Activated T-helper 1 cell treated with Interleukin-2 at 50 U/mL for 16 hours (primary cell): Measurements from ENCODE around the gene PDE8A.
"Not testable (repeated sequence)": the region's sequence is repeated elsewhere in the genome, so short reads cannot be mapped to it uniquely, and the experiment has no call there.

Experiments
- DNase-seq: peaks from one replicate; pipeline ENCODE4 v3.0.0-alpha.2; 2020; ENCODE audit warnings: low read depth

The PDE8A gene

DNA sequence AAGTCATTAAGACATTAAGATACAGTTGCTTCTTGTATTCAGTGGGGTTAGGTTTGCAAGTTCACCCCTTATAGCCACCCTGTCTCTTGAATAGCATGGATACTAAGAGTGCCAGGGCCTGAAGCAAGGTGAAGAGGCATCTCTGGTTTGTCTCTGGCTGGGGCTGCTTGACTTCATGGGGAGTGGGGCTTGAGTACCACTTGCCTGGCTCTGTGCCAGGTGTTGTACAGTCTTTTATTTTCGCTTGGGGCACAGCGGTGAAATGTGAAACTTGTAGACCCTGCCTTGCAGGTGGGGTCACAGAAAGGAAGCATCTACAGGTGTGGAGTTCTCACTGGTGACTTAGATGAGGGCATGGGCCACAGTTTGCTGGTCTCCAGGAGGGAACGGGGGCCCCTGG is 152.1 kb downstream of the PDE8A start:
- DNase-seq: no peak

GRCh38 chr15:85137489-85138168 is 156.0 kb downstream of the PDE8A start:
- no peak for DNase-seq

GRCh38 chr15:85139391-85139790 is 157.7 kb downstream of the PDE8A start:
- DNase-seq: no peak

DNA sequence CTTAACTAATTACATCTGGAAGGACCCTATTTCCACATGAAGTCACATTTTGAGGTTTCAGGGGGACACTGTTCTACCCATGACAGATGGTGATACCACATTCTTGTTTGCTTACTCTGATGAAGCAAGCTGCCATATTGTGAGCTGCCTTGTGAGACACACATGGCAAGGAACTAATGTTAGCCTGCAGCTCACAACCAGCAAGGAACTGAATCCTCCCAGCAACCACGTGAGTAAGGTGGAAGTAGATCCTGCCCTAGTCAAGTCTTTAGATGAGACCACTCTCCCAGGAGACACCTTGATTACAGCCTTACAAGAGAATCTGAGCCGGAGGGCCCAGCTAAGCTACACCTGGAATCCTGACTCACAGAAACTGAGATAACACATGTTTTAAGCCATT is 160.1 kb downstream of the PDE8A start:
- DNase-seq: no peak

GRCh38 chr15:85142312-85142711 is 160.7 kb downstream of the PDE8A start:
- no peak for DNase-seq

- no peak for DNase-seq
These were observed 167.9 kb downstream of the PDE8A start for GRCh38 chr15:85149465-85150129.

- DNase-seq: no peak
These were observed 168.4 kb downstream of the PDE8A start for GRCh38 chr15:85150130-85150480.

- DNase-seq: no peak
These were observed 169.5 kb downstream of the PDE8A start for GRCh38 chr15:85151145-85151544.

GRCh38 chr15:85151861-85152260 is 170.2 kb downstream of the PDE8A start:
- no peak for DNase-seq

- no peak for DNase-seq
These were observed 172.4 kb downstream of the PDE8A start for GRCh38 chr15:85154061-85154460.

DNA sequence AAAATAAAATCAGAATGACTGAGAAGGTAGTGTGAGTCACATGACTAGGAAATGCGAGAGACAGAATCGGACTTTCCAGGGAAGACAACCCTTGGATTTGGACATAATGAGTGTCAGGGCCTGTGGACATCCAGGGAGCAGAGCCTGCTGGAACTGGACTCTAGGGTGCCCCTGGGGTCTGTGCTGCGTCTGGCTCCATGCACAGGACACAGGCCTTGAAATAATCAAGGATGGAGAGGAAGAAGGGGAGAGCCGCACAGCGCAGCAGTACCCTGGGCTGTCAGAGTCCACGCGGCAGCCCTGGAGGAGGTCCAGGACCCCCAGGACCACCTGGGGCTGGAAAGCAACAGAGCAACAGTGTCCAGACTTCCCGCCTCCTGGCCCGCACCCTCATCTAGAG is 173.7 kb downstream of the PDE8A start:
- DNase-seq: no peak

DNA sequence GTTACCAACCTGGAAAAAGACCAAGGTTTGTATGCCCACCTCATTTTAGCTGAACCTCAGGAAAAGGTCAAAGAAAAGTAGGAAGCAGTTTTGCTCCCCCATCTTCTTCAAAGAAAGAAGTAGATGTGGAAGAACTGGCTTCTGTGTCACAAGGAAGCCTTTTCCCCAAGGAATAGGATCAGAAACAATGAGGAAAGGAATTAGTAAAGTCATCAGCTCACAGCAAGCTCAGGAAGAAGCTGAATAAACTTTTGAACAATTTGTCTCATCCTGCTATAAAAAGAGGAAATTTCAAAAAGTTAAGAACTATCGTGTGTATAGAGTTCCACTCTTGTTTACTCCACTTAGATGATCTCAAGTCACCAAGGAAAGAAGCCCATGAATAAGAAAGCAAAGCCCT is 174.2 kb downstream of the PDE8A start:
- no peak for DNase-seq

GRCh38 chr15:85157344-85157743 is 175.7 kb downstream of the PDE8A start:
- no peak for DNase-seq

- DNase-seq: no peak
These were observed 180.6 kb downstream of the PDE8A start for GRCh38 chr15:85162237-85162636.

GRCh38 chr15:85164841-85165466 is 183.3 kb downstream of the PDE8A start:
- no peak for DNase-seq

GRCh38 chr15:85167568-85167967 is 185.9 kb downstream of the PDE8A start:
- no peak for DNase-seq

- no peak for DNase-seq
These were observed 187.1 kb downstream of the PDE8A start for GRCh38 chr15:85168642-85169173.

- no peak for DNase-seq
These were observed 190.1 kb downstream of the PDE8A start for GRCh38 chr15:85171736-85172135.

- no peak for DNase-seq
These were observed 191.3 kb downstream of the PDE8A start for GRCh38 chr15:85172846-85173490.

- not testable (repeated sequence) for DNase-seq
These were observed 192.0 kb downstream of the PDE8A start for GRCh38 chr15:85173630-85174029.

DNA sequence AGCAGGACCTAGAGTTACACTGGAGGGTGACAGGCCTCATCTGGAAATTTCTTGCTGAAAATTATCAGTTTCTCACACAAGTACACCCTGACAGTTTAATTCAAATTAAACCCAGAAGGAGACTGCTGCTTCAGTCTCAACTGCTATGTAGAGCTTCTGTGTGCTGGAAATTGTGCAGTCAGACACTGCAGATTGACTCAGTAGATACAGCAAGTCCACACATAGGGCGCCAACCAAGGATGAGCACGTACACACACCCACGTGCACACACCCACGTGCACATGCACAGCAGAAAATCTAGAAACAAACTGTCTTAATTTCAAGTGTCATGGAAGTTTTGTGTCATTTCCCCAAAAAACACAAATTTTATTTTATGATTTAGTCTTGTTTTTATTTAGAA is 192.9 kb downstream of the PDE8A start:
- no peak for DNase-seq

- not testable (repeated sequence) for DNase-seq
These were observed 195.4 kb downstream of the PDE8A start for GRCh38 chr15:85177042-85177515.

DNA sequence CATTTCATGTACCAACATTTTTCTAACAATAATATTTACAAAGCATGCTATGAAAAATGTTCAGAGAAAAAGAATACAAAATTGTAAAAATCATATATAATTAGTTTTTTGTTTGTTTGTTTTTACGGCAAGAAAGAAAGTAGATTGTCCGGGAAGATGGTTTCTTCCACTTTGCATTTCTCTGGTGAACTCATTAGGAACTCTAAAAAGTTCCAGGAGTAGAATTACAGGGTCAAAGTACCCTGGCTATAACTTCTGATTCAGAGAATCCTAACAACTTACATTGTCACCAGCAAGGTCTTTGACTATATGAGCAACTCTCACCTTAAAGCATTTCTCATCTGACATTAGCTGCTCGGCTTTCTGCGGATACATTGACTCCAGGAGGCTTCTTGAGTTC is 196.7 kb downstream of the PDE8A start:
- no peak for DNase-seq
